MCF 10A (cell line): ENCODE measurements around the gene SLC9A7. TPM values are rescaled to one million over a fixed set of nuclear protein-coding genes. Genes with fewer than 3 reads are reported as not detected.

Source experiments
- BruUV-seq: library from RNA; stranded (reverse); fragments of 400-500 nt; replicated peaks from 2 replicates; lab custom pipeline; 2021; lab: Mats Ljungman, UMichigan
- CTCF ChIA-PET: fragments of 300-600 bp; sonication (Branson Sonifier 250); formaldehyde crosslinking; extraction: SDS; loops from one replicate; lab custom pipeline; 2021; ENCODE audit warnings: antibody characterized with exemption, inconsistent platforms; lab: Yijun Ruan, JAX
- POLR2A ChIA-PET: fragments of 300-600, 350-650 bp; sonication (Branson Sonifier 250); formaldehyde crosslinking; extraction: SDS; loops from one replicate; lab custom pipeline; 2020; ENCODE audit warnings: antibody characterized with exemption, inconsistent platforms; lab: Yijun Ruan, JAX
- DNase-seq: peaks from one replicate; pipeline ENCODE4 v3.0.0-alpha.2; 2018; ENCODE audit not compliant: unreplicated experiment
- H3K27ac Mint-ChIP-seq: one replicate; pipeline ENCODE4 v1.8.0; 2022; ENCODE audit warnings: mild to moderate bottlenecking, low read depth, mixed read lengths; ENCODE audit not compliant: unreplicated experiment
- H3K27me3 Mint-ChIP-seq: one replicate; pipeline ENCODE4 v1.8.0; 2022; ENCODE audit warnings: mixed read lengths; ENCODE audit not compliant: insufficient read depth, unreplicated experiment
- H3K36me3 Mint-ChIP-seq: one replicate; pipeline ENCODE4 v1.8.0; 2022; ENCODE audit warnings: mild to moderate bottlenecking, moderate library complexity, mixed read lengths; ENCODE audit not compliant: insufficient read depth, unreplicated experiment
- H3K4me1 Mint-ChIP-seq: one replicate; pipeline ENCODE4 v1.8.0; 2022; ENCODE audit warnings: mixed read lengths; ENCODE audit not compliant: insufficient read depth, unreplicated experiment
- H3K4me3 Mint-ChIP-seq: one replicate; pipeline ENCODE4 v1.8.0; 2022; ENCODE audit warnings: mild to moderate bottlenecking, moderate library complexity, mixed read lengths; ENCODE audit not compliant: unreplicated experiment
- H3K9me3 Mint-ChIP-seq: one replicate; pipeline ENCODE4 v1.8.0; 2022; ENCODE audit warnings: mixed read lengths; ENCODE audit not compliant: unreplicated experiment
- intact Hi-C: fragments of 100-400 bp; cut with micrococcal nuclease; formaldehyde crosslinking; loops from 2 replicates; pipeline ENCODE4 v1.14.1; 2022
- total RNA-seq: library from RNA; stranded (reverse); gene quantifications from 2 replicates; pipeline ENCODE4 v1.2.3, GENCODE V29; 2022
- TF ChIP-seq, protein P1 (sequence below): fragments of 200-600 bp; IDR thresholded peaks from one replicate; pipeline ENCODE4 v1.8.0; 2022; ENCODE audit warnings: antibody characterized with exemption, mild to moderate bottlenecking; ENCODE audit not compliant: unreplicated experiment

The SLC9A7 gene
- total RNA-seq, 1 experiment from 2014 or later = 28.3 TPM

DNA sequence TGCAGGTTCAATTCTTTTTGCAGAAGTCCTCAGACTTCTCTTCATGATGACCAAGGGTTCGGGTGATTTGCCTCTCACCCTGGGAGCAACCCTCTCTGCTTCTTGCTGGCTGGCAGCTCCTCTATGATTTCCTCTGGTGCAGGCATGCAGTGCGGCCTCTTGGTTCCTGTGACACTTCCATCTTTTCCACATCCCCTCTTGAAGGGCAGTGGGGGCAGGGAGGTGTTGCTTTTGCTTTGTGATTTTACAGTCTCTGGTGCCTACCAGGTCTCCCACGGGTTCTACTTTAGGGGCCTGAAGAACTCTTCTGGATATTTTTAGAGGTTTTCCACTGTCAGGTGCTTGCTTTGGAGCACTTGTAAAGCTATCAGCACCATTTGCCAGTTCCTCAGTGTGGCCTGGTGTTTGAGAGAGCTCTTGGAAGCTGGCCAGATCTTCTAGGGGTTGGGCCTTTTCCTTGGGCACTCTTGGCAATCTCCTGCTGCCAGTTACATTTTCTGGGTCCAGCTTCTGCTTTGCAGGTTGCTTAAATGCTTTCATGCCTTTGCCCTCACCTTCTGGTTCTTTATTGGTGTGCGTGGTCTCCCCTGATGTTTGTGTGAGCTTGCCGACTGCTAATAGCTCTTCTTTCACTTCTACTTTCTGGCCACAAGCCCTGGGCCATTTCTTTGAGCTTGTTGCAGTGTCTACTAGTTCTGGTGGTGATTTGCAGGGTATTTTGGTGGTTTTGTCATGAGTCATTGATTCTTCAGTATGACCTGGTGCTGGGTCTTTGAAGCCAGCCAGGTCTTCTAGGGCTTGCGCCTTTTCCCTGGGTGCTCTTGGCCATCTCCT lies 196.9 kb downstream of the SLC9A7 start:
- TF ChIP-seq, protein P1, sequence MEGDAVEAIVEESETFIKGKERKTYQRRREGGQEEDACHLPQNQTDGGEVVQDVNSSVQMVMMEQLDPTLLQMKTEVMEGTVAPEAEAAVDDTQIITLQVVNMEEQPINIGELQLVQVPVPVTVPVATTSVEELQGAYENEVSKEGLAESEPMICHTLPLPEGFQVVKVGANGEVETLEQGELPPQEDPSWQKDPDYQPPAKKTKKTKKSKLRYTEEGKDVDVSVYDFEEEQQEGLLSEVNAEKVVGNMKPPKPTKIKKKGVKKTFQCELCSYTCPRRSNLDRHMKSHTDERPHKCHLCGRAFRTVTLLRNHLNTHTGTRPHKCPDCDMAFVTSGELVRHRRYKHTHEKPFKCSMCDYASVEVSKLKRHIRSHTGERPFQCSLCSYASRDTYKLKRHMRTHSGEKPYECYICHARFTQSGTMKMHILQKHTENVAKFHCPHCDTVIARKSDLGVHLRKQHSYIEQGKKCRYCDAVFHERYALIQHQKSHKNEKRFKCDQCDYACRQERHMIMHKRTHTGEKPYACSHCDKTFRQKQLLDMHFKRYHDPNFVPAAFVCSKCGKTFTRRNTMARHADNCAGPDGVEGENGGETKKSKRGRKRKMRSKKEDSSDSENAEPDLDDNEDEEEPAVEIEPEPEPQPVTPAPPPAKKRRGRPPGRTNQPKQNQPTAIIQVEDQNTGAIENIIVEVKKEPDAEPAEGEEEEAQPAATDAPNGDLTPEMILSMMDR = no peak

DNA sequence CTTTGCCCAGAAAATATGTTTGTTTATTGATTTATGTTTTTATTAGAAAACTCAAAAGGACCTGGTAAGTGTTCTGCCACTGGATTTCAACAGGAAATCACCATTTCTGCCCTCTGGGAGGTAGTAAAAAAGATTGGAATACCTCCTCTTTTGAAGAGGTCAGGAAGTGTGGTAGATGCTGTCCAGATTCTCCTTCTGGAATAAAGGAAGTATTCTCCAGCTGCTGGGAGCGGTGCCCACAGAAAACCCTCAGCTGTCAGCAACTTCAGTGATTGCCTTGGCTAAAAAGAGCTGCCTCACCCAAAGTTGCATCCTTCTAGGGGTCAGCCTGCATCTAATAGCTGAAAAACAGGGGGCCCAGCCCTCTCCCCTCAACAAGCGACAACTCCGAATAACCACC lies 199.9 kb downstream of the SLC9A7 start:
- TF ChIP-seq, protein P1 = no peak
- ChIA-PET POLR2A (no interaction called here), CTCF (no interaction called here)
- no TSS peak for BruUV-seq
- no peaks in the 10 kb centered on the region for H3K9me3 Mint-ChIP-seq
- DNase-seq = no peak
- no peaks in the 10 kb centered on the region for H3K4me1 Mint-ChIP-seq
- no peak overlapping the region for H3K27ac Mint-ChIP-seq
- peaks cover 37% of the 10 kb centered on the region for H3K27me3 Mint-ChIP-seq
- H3K36me3 Mint-ChIP-seq = no peaks in the 10 kb centered on the region
- no peak overlapping the region for H3K4me3 Mint-ChIP-seq
- intact Hi-C loops = loop anchor here (5.0 kb wide), 3 partner anchors 128 to 533 kb away; no protein-coding TSS in a partner anchor

More for the DNA sequence above, 196.9 kb downstream of the SLC9A7 start:
- DNase-seq = peak; percentile 43
- ChIA-PET POLR2A (interaction anchor here (0.9 to 1.4 kb wide), 4 partner anchors 13 to 27 kb away, joined by 3 to 5 read pairs (median 4); no protein-coding TSS in a partner anchor), CTCF (interaction anchor here (0.5 kb wide), 1 partner anchor 10 kb away, joined by 3 read pairs; no protein-coding TSS in a partner anchor)
- Mint-ChIP-seq H3K9me3 (no peaks in the 10 kb centered on the region), H3K27ac (no peak overlapping the region), H3K4me1 (peaks cover 5% of the 10 kb centered on the region), H3K4me3 (no peak overlapping the region), H3K36me3 (no peaks in the 10 kb centered on the region), H3K27me3 (peaks cover 38% of the 10 kb centered on the region)
- BruUV-seq = no TSS peak
- intact Hi-C loops = no loop called here

DNA sequence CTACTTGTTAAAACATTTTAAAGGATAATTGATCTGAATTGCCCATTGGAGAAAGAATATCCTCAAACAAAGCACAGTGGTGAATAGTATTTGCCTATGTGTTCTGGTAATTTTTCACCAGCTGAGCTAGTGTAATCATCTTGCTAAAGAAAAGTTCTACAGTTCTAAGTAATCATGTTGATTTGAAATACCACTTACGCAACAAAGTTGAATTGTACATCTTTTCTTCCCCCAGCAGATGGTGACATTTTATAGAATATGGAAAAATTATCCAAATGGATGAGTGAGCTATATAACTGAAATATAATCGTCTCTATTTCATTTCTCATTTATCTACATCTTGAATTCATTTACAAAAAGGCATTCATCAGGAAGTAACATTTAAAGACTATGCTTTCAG lies 204.0 kb downstream of the SLC9A7 start:
- no TSS peak for BruUV-seq
- Mint-ChIP-seq H3K27ac (no peak overlapping the region), H3K9me3 (no peaks in the 10 kb centered on the region), H3K36me3 (peaks cover 5% of the 10 kb centered on the region), H3K27me3 (peaks cover 24% of the 10 kb centered on the region), H3K4me3 (no peak overlapping the region), H3K4me1 (no peaks in the 10 kb centered on the region)
- TF ChIP-seq, protein P1 = peak; percentile 28
- POLR2A ChIA-PET = no interaction called here
- no peak for DNase-seq
- intact Hi-C loops = loop anchor here (5.0 kb wide), 3 partner anchors 132 to 537 kb away; no protein-coding TSS in a partner anchor
- CTCF ChIA-PET = interaction anchor here (0.8 to 1.1 kb wide), 3 partner anchors 14 to 88 kb away, joined by 4 to 7 read pairs (median 5); no protein-coding TSS in a partner anchor

DNA sequence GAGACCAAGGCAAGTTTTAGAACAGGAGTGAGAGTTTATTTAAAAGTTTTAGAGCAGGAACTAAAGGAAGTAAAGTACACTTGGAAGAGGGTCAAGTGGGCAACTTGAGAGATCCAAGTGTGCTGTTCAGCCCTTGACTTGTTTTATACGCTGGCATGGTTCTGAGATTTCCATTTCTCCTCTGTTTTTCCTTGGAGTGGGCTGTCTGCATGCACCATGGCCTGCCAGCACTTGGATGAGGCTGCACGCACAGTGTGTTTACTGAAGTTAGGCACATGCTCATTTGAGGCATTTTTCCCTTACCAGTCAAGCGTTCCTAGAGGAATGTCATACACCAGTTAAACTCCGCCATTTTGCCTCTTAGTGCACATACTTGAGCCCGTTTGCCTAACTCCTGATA lies 205.0 kb downstream of the SLC9A7 start:
- H3K9me3 Mint-ChIP-seq = no peaks in the 10 kb centered on the region
- no peak overlapping the region for H3K27ac Mint-ChIP-seq
- CTCF ChIA-PET = no interaction called here

More for the DNA sequence above, 205.0 kb downstream of the SLC9A7 start:
- Mint-ChIP-seq H3K27me3 (peaks cover 24% of the 10 kb centered on the region), H3K4me1 (no peaks in the 10 kb centered on the region), H3K4me3 (no peak overlapping the region), H3K36me3 (peaks cover 15% of the 10 kb centered on the region)
- BruUV-seq = no TSS peak
- no peak for DNase-seq
- POLR2A ChIA-PET = no interaction called here
- intact Hi-C loops = no loop called here
- TF ChIP-seq, protein P1 = no peak
